Mesenchymal stem cell (in vitro differentiated cells and primary cell): Measurements from ENCODE around the gene GNLY.

ENCODE experiments used
- DNase-seq: peaks from one replicate; pipeline ENCODE4 v3.0.0-alpha.2; 2013
- H2AFZ ChIP-seq: one replicate; pipeline ENCODE4 v1.6.1; 2013; ENCODE audit warnings: low read depth, mild to moderate bottlenecking, control low read depth, inconsistent platforms, low read length, moderate library complexity
- H2AK5ac ChIP-seq: 2 replicates; pipeline ENCODE4 v1.6.1; 2013; ENCODE audit warnings: low read length, moderate library complexity, mild to moderate bottlenecking, inconsistent platforms; ENCODE audit not compliant: severe bottlenecking
- H2BK120ac ChIP-seq: one replicate; pipeline ENCODE4 v1.6.1; 2013; ENCODE audit warnings: low read depth, mild to moderate bottlenecking, inconsistent platforms, low read length, moderate library complexity
- H2BK12ac ChIP-seq, 2 experiments: one replicate each; pipeline ENCODE4 v1.6.1; 2013; ENCODE audit warnings: inconsistent platforms in 2 of 2, low read length in 2 of 2, mild to moderate bottlenecking in 2 of 2, moderate library complexity in 2 of 2, control low read depth in 1 of 2
- H2BK15ac ChIP-seq: one replicate; pipeline ENCODE4 v1.6.1; 2013; ENCODE audit warnings: mild to moderate bottlenecking, low read depth, inconsistent platforms; ENCODE audit not compliant: poor library complexity, severe bottlenecking
- H2BK5ac ChIP-seq: 2 replicates; pipeline ENCODE4 v1.6.1; 2013; ENCODE audit warnings: low read depth, mild to moderate bottlenecking, low read length, control low read depth, inconsistent platforms; ENCODE audit not compliant: poor library complexity, severe bottlenecking
- H3K14ac ChIP-seq, 2 experiments: one replicate each; pipeline ENCODE4 v1.6.1; 2013; ENCODE audit warnings: inconsistent platforms in 2 of 2, low read length in 2 of 2, control low read depth in 1 of 2, mild to moderate bottlenecking in 1 of 2, moderate library complexity in 1 of 2
- H3K18ac ChIP-seq, 2 experiments: one replicate each; pipeline ENCODE4 v1.6.1; 2013; ENCODE audit warnings: inconsistent platforms in 2 of 2, low read length in 2 of 2, control low read depth in 1 of 2, low read depth in 1 of 2, mild to moderate bottlenecking in 1 of 2
- H3K23ac ChIP-seq, 2 experiments: one replicate each; pipeline ENCODE4 v1.6.1; 2013; ENCODE audit warnings: inconsistent platforms in 2 of 2, low read length in 2 of 2, mild to moderate bottlenecking in 2 of 2, moderate library complexity in 2 of 2, control low read depth in 1 of 2
- H3K27ac ChIP-seq: 2 replicates; pipeline ENCODE4 v1.5.1; 2013; ENCODE audit warnings: mild to moderate bottlenecking, moderate library complexity, low read length, control low read depth, inconsistent platforms; ENCODE audit not compliant: poor library complexity, severe bottlenecking
- H3K27me3 ChIP-seq, 2 experiments: 2 replicates each; pipeline versions ENCODE4 v1.6.1 to v1.7.0; 2013; ENCODE audit warnings: low read length in 2 of 2, mild to moderate bottlenecking in 2 of 2, moderate library complexity in 2 of 2, control low read depth in 1 of 2, inconsistent platforms in 1 of 2; ENCODE audit not compliant: control insufficient read depth in 1 of 2, insufficient read depth in 1 of 2
- H3K36me3 ChIP-seq, 2 experiments: 2 replicates each; pipeline versions ENCODE4 v1.6.1 to v1.7.0; 2013; ENCODE audit warnings: low read length in 2 of 2, control low read depth in 1 of 2, inconsistent platforms in 1 of 2, low read depth in 1 of 2, mild to moderate bottlenecking in 1 of 2; ENCODE audit not compliant: insufficient read depth in 2 of 2, control insufficient read depth in 1 of 2
- H3K4ac ChIP-seq, 2 experiments: one replicate each; pipeline ENCODE4 v1.6.1; 2013; ENCODE audit warnings: inconsistent platforms in 2 of 2, low read length in 2 of 2, mild to moderate bottlenecking in 2 of 2, moderate library complexity in 2 of 2, control low read depth in 1 of 2, low read depth in 1 of 2
- H3K4me1 ChIP-seq: 2 replicates; pipeline ENCODE4 v1.6.1; 2013; ENCODE audit warnings: low read depth, low read length, control low read depth; ENCODE audit not compliant: control insufficient read depth, insufficient read depth
- H3K4me2 ChIP-seq: 2 replicates; pipeline ENCODE4 v1.6.1; 2013; ENCODE audit warnings: low read length, mild to moderate bottlenecking, inconsistent platforms; ENCODE audit not compliant: poor library complexity, severe bottlenecking
- H3K4me3 ChIP-seq, 2 experiments: 2 replicates each; pipeline versions ENCODE4 v1.5.1 to v1.7.0; 2013; ENCODE audit warnings: low read length in 2 of 2, mild to moderate bottlenecking in 2 of 2, control low read depth in 1 of 2, low read depth in 1 of 2; ENCODE audit not compliant: insufficient read depth in 1 of 2
- H3K79me1 ChIP-seq: replicated peaks from 2 replicates; pipeline ENCODE4 v1.6.1; 2013; ENCODE audit warnings: mild to moderate bottlenecking, control low read depth, low read length, inconsistent platforms; ENCODE audit not compliant: poor library complexity, severe bottlenecking
- H3K9ac ChIP-seq: 2 replicates; pipeline ENCODE4 v1.7.0; 2013; ENCODE audit warnings: mild to moderate bottlenecking, low read length, moderate library complexity
- H3K9me3 ChIP-seq: 2 replicates; pipeline ENCODE4 v1.7.0; 2013; ENCODE audit warnings: mild to moderate bottlenecking, low read length; ENCODE audit not compliant: control insufficient read depth
- H4K8ac ChIP-seq: one replicate; pipeline ENCODE4 v1.6.1; 2013; ENCODE audit warnings: inconsistent platforms, mild to moderate bottlenecking, low read length, moderate library complexity
- H4K91ac ChIP-seq: one replicate; pipeline ENCODE4 v1.6.1; 2013; ENCODE audit warnings: mild to moderate bottlenecking, low read length, inconsistent platforms
- WGBS: methylation state at CpG from one replicate; pipeline ENCODE4 v1.1.7; 2013; ENCODE audit warnings: mixed read lengths; 5-methylcytosine and 5-hydroxymethylcytosine counted together

GNLY gene

DNA sequence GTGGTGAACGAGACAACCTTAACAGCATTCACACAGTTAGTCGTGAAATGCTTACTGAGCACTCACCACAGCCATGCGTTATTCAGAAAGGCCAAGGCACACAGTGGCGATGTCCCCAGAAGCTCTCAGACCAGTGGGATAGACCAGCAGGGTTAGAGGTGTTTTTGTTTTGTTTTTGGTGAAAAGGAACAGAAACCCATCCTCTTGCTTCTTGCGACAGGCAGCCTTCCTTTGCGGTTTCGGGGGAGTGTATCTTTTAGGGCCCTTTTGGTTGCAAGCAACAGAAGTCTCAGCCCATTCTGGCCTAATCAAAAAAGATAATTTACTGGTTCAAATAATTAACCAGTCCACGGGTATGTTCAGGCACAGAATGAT lies 4.7 kb downstream of the GNLY start:
- H3K79me1 ChIP-seq: no peaks in the 10 kb centered on the region
- no peak overlapping the region for H2BK15ac ChIP-seq
- H3K9me3 ChIP-seq: no peaks in the 10 kb centered on the region
- WGBS: 88% methylated on average over 8 of the region's 8 CpGs
- no peak overlapping the region for H4K8ac ChIP-seq
- H3K4ac ChIP-seq: no peak overlapping the region
- peaks cover 0 to 10% of the 10 kb centered on the region in 2 experiments for H3K27me3 ChIP-seq
- H3K23ac ChIP-seq: no peak overlapping the region
- no peak overlapping the region for H2BK12ac ChIP-seq
- no peak overlapping the region for H3K9ac ChIP-seq
- peaks cover 12% of the 10 kb centered on the region for H3K4me1 ChIP-seq
- no peak for DNase-seq
- no peak overlapping the region for H3K4me3 ChIP-seq
- H2AK5ac ChIP-seq: no peak overlapping the region
- H3K14ac ChIP-seq: no peak overlapping the region
- H4K91ac ChIP-seq: no peak overlapping the region
- H2BK120ac ChIP-seq: no peak overlapping the region
- no peak overlapping the region for H2BK5ac ChIP-seq
- H3K27ac ChIP-seq: no peak overlapping the region
- no peak overlapping the region for H2AFZ ChIP-seq
- H3K4me2 ChIP-seq: no peak overlapping the region
- no peak overlapping the region for H3K18ac ChIP-seq
- H3K36me3 ChIP-seq: no peaks in the 10 kb centered on the region

DNA sequence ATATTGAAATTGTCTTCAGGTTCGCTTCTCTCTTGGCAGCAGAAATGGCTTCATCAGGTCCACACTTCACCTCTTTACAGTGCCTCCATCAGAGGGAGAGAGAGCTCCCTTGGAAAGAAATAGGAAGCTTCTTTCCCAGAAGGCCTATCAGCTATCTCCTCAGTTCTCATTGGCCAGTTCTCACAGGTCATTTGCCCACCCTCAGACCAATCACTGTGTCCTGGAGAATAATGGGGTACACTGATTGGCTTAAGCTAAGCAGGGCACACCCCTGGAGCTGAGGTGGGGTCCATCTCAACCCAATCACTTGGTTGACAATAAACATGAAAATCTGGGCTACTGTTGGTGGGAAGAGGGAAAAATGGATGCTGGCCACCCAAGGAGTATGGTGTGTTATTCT lies 5.2 kb downstream of the GNLY start:
- H3K4me1 ChIP-seq: peaks cover 12% of the 10 kb centered on the region
- no peak overlapping the region for H3K23ac ChIP-seq
- no peak overlapping the region for H4K8ac ChIP-seq
- no peak overlapping the region for H2AFZ ChIP-seq
- H3K4ac ChIP-seq: no peak overlapping the region
- H2BK5ac ChIP-seq: no peak overlapping the region
- no peak overlapping the region for H2BK120ac ChIP-seq
- no peak overlapping the region for H2BK15ac ChIP-seq
- H3K79me1 ChIP-seq: no peaks in the 10 kb centered on the region
- no peak for DNase-seq
- no peak overlapping the region for H3K4me3 ChIP-seq
- no peak overlapping the region for H3K18ac ChIP-seq
- H3K27me3 ChIP-seq: peaks cover 0 to 10% of the 10 kb centered on the region in 2 experiments
- H3K27ac ChIP-seq: no peak overlapping the region
- no peak overlapping the region for H3K14ac ChIP-seq
- H4K91ac ChIP-seq: no peak overlapping the region
- no peak overlapping the region for H2BK12ac ChIP-seq
- no peaks in the 10 kb centered on the region for H3K36me3 ChIP-seq
- no peaks in the 10 kb centered on the region for H3K9me3 ChIP-seq
- no peak overlapping the region for H3K9ac ChIP-seq
- H3K4me2 ChIP-seq: no peak overlapping the region
- H2AK5ac ChIP-seq: peak overlapping the region; percentile 15
- WGBS: 100% methylated on average over 1 of the region's 1 CpG

DNA sequence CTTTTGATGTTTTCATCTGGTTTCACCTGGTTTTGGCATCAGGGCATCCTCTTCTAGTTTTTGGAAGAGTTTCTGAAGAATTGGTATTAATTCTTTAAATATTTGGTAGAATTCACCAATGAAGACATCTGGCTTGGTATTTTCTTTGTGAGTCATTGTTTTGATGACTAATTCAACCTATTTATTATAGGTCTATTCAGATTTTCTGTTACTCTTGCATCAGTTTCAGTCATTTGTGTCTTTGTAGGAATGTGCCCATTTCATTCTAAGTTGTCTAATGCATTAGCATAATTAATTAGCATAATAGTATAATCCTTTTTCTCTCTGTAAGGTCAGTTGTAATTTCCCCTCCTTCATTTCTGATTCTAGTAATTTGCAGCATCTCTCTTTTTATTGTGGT lies 8.0 kb downstream of the GNLY start:
- H3K4me2 ChIP-seq: no peak overlapping the region
- DNase-seq: peak; percentile 65

DNA sequence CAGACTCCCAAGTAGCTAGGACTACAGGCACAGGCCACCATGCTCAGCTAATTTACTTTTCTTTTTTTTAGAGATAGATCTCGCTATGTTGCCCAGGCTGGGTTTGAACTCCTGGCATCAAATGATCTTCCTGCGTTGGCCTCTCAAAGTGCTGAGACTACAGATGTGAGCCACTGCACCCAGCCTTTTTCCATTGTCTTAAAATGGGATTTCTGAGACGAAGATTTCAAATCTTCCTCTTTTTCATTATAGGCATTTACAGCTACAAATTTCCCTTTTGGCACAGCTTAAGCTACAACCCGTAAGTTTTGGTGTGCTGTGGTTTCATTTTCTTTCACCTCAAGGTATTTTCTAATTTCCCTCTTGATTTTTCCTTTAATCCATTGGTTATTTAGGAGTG lies 8.6 kb downstream of the GNLY start:
- Histone ChIP-seq H3K27me3 (peaks cover 0 to 5% of the 10 kb centered on the region in 2 experiments), H3K4me3 (no peak overlapping the region), H3K36me3 (no peaks in the 10 kb centered on the region), H4K91ac (no peak overlapping the region), H2BK12ac (no peak overlapping the region), H4K8ac (no peak overlapping the region), H3K4me1 (peaks cover 5% of the 10 kb centered on the region), H3K14ac (no peak overlapping the region), H2BK120ac (no peak overlapping the region), H3K9ac (peak overlapping the region; percentile 42), H3K4ac (no peak overlapping the region), H3K9me3 (no peaks in the 10 kb centered on the region), H3K4me2 (no peak overlapping the region), H2BK5ac (no peak overlapping the region), H3K23ac (no peak overlapping the region), H3K18ac (no peak overlapping the region), H2BK15ac (no peak overlapping the region), H2AK5ac (no peak overlapping the region), H2AFZ (no peak overlapping the region), H3K27ac (no peak overlapping the region), H3K79me1 (no peaks in the 10 kb centered on the region)
- 88% methylated on average over 3 of the region's 4 CpGs for WGBS
- no peak for DNase-seq

More for the DNA sequence above, 8.0 kb downstream of the GNLY start:
- Histone ChIP-seq H3K9ac (peak overlapping the region; percentile 67), H3K18ac (no peak overlapping the region), H2BK15ac (no peak overlapping the region), H3K4me1 (peaks cover 7% of the 10 kb centered on the region), H2BK12ac (no peak overlapping the region), H3K27me3 (peaks cover 0 to 9% of the 10 kb centered on the region in 2 experiments), H3K23ac (no peak overlapping the region), H2BK120ac (no peak overlapping the region), H2BK5ac (no peak overlapping the region), H3K36me3 (no peaks in the 10 kb centered on the region), H3K4me3 (peak overlapping the region in 1 of 2 experiments; percentile 61), H3K14ac (no peak overlapping the region), H3K4ac (no peak overlapping the region), H3K27ac (no peak overlapping the region), H3K9me3 (no peaks in the 10 kb centered on the region), H4K91ac (no peak overlapping the region), H2AFZ (no peak overlapping the region), H4K8ac (no peak overlapping the region), H3K79me1 (no peaks in the 10 kb centered on the region), H2AK5ac (no peak overlapping the region)
